DOHH2 (cell line): ENCODE data around the gene ORC4.
A peak's percentile ranks its signal among the peaks of the same experiment; 100 is the strongest.

ENCODE experiments used
- H3F3A ChIP-seq: fragments of 200-600 bp; sonication (generic), shearing (Covaris generic); 2 replicates; pipeline ENCODE4 v1.6.0; 2016; ENCODE audit warnings: antibody characterized with exemption, mild to moderate bottlenecking; ENCODE audit not compliant: control insufficient read depth, insufficient read depth
- H3K27ac ChIP-seq: fragments of 200-600 bp; sonication (generic); 2 replicates; pipeline ENCODE4 v1.5.1; 2014; ENCODE audit warnings: low read depth, mild to moderate bottlenecking, low read length, moderate library complexity
- H3K27me3 ChIP-seq: fragments of 200-600 bp; sonication (generic); 2 replicates; pipeline ENCODE4 v1.6.1; 2014; ENCODE audit warnings: mild to moderate bottlenecking, low read length, mixed read lengths; ENCODE audit not compliant: control insufficient read depth
- H3K36me3 ChIP-seq: fragments of 200-600 bp; sonication (generic); 2 replicates; pipeline ENCODE4 v1.6.1; 2014; ENCODE audit warnings: mild to moderate bottlenecking, low read length, moderate library complexity, mixed read lengths; ENCODE audit not compliant: control insufficient read depth
- H3K4me1 ChIP-seq: fragments of 200-600 bp; sonication (generic); 2 replicates; pipeline ENCODE4 v1.6.1; 2014; ENCODE audit warnings: mild to moderate bottlenecking, low read length, mixed read lengths; ENCODE audit not compliant: control insufficient read depth
- H3K4me2 ChIP-seq: fragments of 200-600 bp; sonication (generic); 2 replicates; pipeline ENCODE4 v1.6.0; 2014; ENCODE audit warnings: mild to moderate bottlenecking, low read length, moderate library complexity
- H3K4me3 ChIP-seq: fragments of 200-600 bp; sonication (generic); 2 replicates; pipeline ENCODE4 v1.5.1; 2014; ENCODE audit warnings: mild to moderate bottlenecking, low read length, mixed read lengths
- H3K79me2 ChIP-seq: fragments of 200-600 bp; sonication (generic); 2 replicates; pipeline ENCODE4 v1.6.1; 2014; ENCODE audit warnings: mild to moderate bottlenecking, low read length, mixed read lengths; ENCODE audit not compliant: control insufficient read depth
- H3K9me2 ChIP-seq: fragments of 200-600 bp; sonication (generic); replicated peaks from 2 replicates; pipeline ENCODE4 v1.6.1; 2014; ENCODE audit warnings: mild to moderate bottlenecking, low read length, mixed read lengths; ENCODE audit not compliant: control insufficient read depth
- H3K9me3 ChIP-seq: fragments of 200-600 bp; sonication (generic); 2 replicates; pipeline ENCODE4 v1.6.1; 2014; ENCODE audit warnings: antibody characterized with exemption, low read length, mixed read lengths; ENCODE audit not compliant: control insufficient read depth, insufficient read depth
- H4K20me1 ChIP-seq: fragments of 200-600 bp; sonication (generic); 2 replicates; pipeline ENCODE4 v1.6.0; 2014; ENCODE audit warnings: low read depth, mild to moderate bottlenecking, antibody characterized with exemption, low read length, moderate library complexity; ENCODE audit not compliant: control insufficient read depth, insufficient read depth
- EZH2phosphoT487 ChIP-seq: fragments of 200-600 bp; sonication (generic); IDR thresholded peaks from 2 replicates; pipeline ENCODE4 v1.6.1; 2017; ENCODE audit warnings: borderline replicate concordance, mild to moderate bottlenecking, antibody characterized with exemption, low read length, moderate library complexity, mixed read lengths
- TF ChIP-seq, protein P1 (sequence below): fragments of 200-600 bp; sonication (generic); IDR thresholded peaks from one replicate; pipeline ENCODE4 v1.5.1; 2014; ENCODE audit warnings: antibody characterized with exemption, mild to moderate bottlenecking, low read depth, low read length; ENCODE audit not compliant: poor library complexity, severe bottlenecking

Gene ORC4

GRCh38 chr2:147939313-147939712, 81.2 kb downstream of the ORC4 start:
- no peaks in the 10 kb centered on the region for H3K79me2 ChIP-seq
- H3K9me2 ChIP-seq = no peaks in the 10 kb centered on the region
- TF ChIP-seq, protein P1, sequence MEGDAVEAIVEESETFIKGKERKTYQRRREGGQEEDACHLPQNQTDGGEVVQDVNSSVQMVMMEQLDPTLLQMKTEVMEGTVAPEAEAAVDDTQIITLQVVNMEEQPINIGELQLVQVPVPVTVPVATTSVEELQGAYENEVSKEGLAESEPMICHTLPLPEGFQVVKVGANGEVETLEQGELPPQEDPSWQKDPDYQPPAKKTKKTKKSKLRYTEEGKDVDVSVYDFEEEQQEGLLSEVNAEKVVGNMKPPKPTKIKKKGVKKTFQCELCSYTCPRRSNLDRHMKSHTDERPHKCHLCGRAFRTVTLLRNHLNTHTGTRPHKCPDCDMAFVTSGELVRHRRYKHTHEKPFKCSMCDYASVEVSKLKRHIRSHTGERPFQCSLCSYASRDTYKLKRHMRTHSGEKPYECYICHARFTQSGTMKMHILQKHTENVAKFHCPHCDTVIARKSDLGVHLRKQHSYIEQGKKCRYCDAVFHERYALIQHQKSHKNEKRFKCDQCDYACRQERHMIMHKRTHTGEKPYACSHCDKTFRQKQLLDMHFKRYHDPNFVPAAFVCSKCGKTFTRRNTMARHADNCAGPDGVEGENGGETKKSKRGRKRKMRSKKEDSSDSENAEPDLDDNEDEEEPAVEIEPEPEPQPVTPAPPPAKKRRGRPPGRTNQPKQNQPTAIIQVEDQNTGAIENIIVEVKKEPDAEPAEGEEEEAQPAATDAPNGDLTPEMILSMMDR = no peak
- no peak for TF ChIP-seq EZH2phosphoT487
- no peaks in the 10 kb centered on the region for H4K20me1 ChIP-seq
- H3K27ac ChIP-seq = no peak overlapping the region
- H3K4me1 ChIP-seq = no peaks in the 10 kb centered on the region
- no peak overlapping the region for H3K4me3 ChIP-seq
- H3K27me3 ChIP-seq = no peaks in the 10 kb centered on the region
- no peak overlapping the region for H3K4me2 ChIP-seq
- no peaks in the 10 kb centered on the region for H3K9me3 ChIP-seq
- H3F3A ChIP-seq = no peaks in the 10 kb centered on the region
- peaks cover 18% of the 10 kb centered on the region for H3K36me3 ChIP-seq

- no peaks in the 10 kb centered on the region for H3K27me3 ChIP-seq
- H3K4me1 ChIP-seq = no peaks in the 10 kb centered on the region
- H3K36me3 ChIP-seq = peaks cover 18% of the 10 kb centered on the region
- no peak overlapping the region for H3K27ac ChIP-seq
- H3K9me2 ChIP-seq = no peaks in the 10 kb centered on the region
- no peaks in the 10 kb centered on the region for H4K20me1 ChIP-seq
- TF ChIP-seq, protein P1 = peak; percentile 66
- TF ChIP-seq EZH2phosphoT487 = no peak
- H3K4me3 ChIP-seq = no peak overlapping the region
- H3K9me3 ChIP-seq = no peaks in the 10 kb centered on the region
- H3K4me2 ChIP-seq = no peak overlapping the region
- no peaks in the 10 kb centered on the region for H3F3A ChIP-seq
- H3K79me2 ChIP-seq = no peaks in the 10 kb centered on the region
These were observed 82.7 kb downstream of the ORC4 start for GRCh38 chr2:147937744-147938349.

GRCh38 chr2:147934881-147935620, 85.5 kb downstream of the ORC4 start:
- Histone ChIP-seq H3K36me3 (peaks cover 18% of the 10 kb centered on the region), H3F3A (no peaks in the 10 kb centered on the region), H3K4me1 (no peaks in the 10 kb centered on the region), H3K9me2 (no peaks in the 10 kb centered on the region), H3K79me2 (no peaks in the 10 kb centered on the region), H4K20me1 (no peaks in the 10 kb centered on the region), H3K27me3 (no peaks in the 10 kb centered on the region), H3K27ac (no peak overlapping the region), H3K4me2 (no peak overlapping the region), H3K9me3 (no peaks in the 10 kb centered on the region), H3K4me3 (no peak overlapping the region)
- TF ChIP-seq, protein P1 = no peak
- TF ChIP-seq EZH2phosphoT487 = no peak
